Testis (tissue), 2 donors: Measurements from ENCODE around the gene SOAT2.

Source experiments
- POLR2A ChIP-seq: fragments of 450-650 bp; IDR thresholded peaks from one replicate; pipeline ENCODE4 v1.6.1; 2017; ENCODE audit warnings: antibody characterized with exemption, mild to moderate bottlenecking, moderate library complexity
- TF ChIP-seq, protein P1 (sequence below), 3 experiments: fragments of 450-650 bp in 2 of 3; fragments of 200-600 bp in 1 of 3; sonication (generic) in 1 of 3; IDR thresholded peaks; one replicate each; pipeline ENCODE4 v1.5.1; 2016 to 2019; ENCODE audit warnings: antibody characterized with exemption in 3 of 3, mild to moderate bottlenecking in 2 of 3, moderate library complexity in 1 of 3

DNA sequence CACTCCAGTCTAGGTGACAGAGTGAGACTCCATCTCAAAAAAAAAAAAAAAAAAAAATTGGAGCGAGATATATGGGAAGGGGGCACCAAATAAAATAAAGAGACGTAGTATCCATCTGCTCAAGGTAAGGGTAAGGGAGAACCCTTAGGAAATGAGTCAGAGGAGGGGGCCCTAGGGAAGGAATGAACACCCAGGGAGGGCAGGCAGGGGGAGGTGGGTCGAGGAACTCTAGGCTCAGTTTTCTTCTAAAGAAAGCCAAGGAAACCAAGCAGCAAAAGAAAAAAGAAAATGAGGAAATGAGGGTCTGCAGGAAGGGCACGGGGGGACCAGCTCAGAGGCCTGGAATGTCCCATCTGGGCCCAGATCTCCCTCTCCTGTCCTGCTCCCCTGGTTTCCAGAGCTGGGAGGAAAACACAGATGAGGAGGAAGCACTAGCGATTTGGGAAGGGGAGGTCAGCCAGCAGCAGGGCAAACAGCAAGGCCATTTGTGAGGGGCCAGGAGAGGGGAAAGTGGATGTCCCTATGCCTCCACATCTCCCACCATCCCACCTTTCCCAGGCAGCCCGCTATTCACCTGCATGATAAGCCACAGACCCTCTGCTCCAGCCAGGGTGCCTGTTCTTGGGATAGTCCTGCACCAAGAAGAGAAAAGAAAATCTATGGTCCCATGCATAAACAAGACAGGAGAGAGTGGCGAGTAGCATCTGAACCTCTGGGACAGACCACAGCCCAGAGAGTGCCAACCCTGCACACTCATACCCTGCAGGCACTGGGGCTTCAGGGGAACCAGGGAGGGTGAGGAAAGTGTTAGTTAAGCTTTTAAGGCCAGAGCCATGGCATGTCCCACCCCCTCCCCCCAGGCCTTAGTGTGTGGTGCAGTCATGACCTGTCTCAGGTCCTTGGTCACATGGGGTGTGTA is 36.0 kb upstream of the SOAT2 start:
- TF ChIP-seq, protein P1, sequence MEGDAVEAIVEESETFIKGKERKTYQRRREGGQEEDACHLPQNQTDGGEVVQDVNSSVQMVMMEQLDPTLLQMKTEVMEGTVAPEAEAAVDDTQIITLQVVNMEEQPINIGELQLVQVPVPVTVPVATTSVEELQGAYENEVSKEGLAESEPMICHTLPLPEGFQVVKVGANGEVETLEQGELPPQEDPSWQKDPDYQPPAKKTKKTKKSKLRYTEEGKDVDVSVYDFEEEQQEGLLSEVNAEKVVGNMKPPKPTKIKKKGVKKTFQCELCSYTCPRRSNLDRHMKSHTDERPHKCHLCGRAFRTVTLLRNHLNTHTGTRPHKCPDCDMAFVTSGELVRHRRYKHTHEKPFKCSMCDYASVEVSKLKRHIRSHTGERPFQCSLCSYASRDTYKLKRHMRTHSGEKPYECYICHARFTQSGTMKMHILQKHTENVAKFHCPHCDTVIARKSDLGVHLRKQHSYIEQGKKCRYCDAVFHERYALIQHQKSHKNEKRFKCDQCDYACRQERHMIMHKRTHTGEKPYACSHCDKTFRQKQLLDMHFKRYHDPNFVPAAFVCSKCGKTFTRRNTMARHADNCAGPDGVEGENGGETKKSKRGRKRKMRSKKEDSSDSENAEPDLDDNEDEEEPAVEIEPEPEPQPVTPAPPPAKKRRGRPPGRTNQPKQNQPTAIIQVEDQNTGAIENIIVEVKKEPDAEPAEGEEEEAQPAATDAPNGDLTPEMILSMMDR (IDR thresholded peaks at IDR 0.05), result no peak
- TF ChIP-seq POLR2A, result no peak
